Measurements from ENCODE around the gene TTC9B.
"Not testable (repeated sequence)": the region's sequence is repeated elsewhere in the genome, so short reads cannot be mapped to it uniquely, and the experiment has no call there.

Gene TTC9B

GRCh38 chr19:40174092-40174491, 44.1 kb downstream of the TTC9B start:
- no peak for DNase-seq (ENCODE audit: low read depth in 1 of 2, low spot score in 1 of 2)

- DNase-seq (ENCODE audit: low read depth in 1 of 2, low spot score in 1 of 2) = not testable (repeated sequence)
Observed at GRCh38 chr19:40171293-40171692, 46.9 kb downstream of the TTC9B start.

GRCh38 chr19:40170303-40170989, 47.7 kb downstream of the TTC9B start:
- DNase-seq (ENCODE audit: low read depth in 1 of 2, low spot score in 1 of 2) = not testable (repeated sequence)

GRCh38 chr19:40169482-40170302, 48.5 kb downstream of the TTC9B start:
- DNase-seq (ENCODE audit: low read depth in 1 of 2, low spot score in 1 of 2) = not testable (repeated sequence)

Measured in activated CD4-positive, alpha-beta T cell treated with anti-CD3 and anti-CD28 coated beads, Interleukin-2, amount 50 U/mL, for 24 hours (primary cell).